ENCODE results near the gene RYR3.

Gene RYR3

DNA sequence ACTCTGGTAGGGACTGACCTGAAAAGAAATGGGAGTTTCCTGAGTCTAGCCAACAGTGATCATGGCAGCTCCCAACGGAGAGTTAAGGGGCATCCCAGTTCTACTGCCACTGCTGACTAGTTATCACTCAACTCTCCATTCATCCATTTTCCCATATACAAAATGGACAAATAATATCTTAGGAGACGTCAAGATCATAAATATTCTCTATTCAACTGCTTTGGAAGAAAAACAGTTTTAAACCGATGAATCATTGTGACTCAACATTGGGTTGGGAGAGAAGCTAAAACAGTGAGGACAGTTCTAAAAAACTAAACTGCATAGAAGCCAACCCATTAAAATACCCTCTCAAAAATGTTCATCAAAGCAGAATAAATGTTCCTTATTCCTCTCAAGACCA is 600.0 kb downstream of the RYR3 start:
- peaks cover 17% of the 10 kb centered on the region for H3K79me2 ChIP-seq (ENCODE audit: low read length)
- H2AFZ ChIP-seq (ENCODE audit: low read length): no peak overlapping the region
- no peak overlapping the region for H3K4me3 ChIP-seq (ENCODE audit: low read length)
- DNase-seq: no peak
- H3K27me3 ChIP-seq (replicated peaks; ENCODE audit: insufficient read depth, low read length): no peaks in the 10 kb centered on the region
- no peaks in the 10 kb centered on the region for H3K36me3 ChIP-seq (replicated peaks; ENCODE audit: insufficient read depth, low read length)
- no peak overlapping the region for H3K27ac ChIP-seq (ENCODE audit: low read length)
- no peaks in the 10 kb centered on the region for H3K9me2 ChIP-seq (replicated peaks; ENCODE audit: insufficient read depth, low read length)
- no peaks in the 10 kb centered on the region for H3K9me3 ChIP-seq (replicated peaks; ENCODE audit: insufficient read depth, low read length)
- no peaks in the 10 kb centered on the region for H4K20me1 ChIP-seq (ENCODE audit: insufficient read depth, low read length)
- H3K4me2 ChIP-seq (ENCODE audit: low read depth, low read length): no peak overlapping the region
- no peak overlapping the region for H3K9ac ChIP-seq (ENCODE audit: low read length)
- H3F3A ChIP-seq (ENCODE audit: insufficient read depth, low read length): peaks cover 8% of the 10 kb centered on the region; the same call in 1 of the 2 replicates
- TF ChIP-seq EZH2 (optimal IDR thresholded peaks at IDR 0.05; ENCODE audit: low read depth, low read length) (no peak), EZH2phosphoT487 (IDR thresholded peaks at IDR 0.05; ENCODE audit: low read length) (no peak)
- TF ChIP-seq, protein P1, sequence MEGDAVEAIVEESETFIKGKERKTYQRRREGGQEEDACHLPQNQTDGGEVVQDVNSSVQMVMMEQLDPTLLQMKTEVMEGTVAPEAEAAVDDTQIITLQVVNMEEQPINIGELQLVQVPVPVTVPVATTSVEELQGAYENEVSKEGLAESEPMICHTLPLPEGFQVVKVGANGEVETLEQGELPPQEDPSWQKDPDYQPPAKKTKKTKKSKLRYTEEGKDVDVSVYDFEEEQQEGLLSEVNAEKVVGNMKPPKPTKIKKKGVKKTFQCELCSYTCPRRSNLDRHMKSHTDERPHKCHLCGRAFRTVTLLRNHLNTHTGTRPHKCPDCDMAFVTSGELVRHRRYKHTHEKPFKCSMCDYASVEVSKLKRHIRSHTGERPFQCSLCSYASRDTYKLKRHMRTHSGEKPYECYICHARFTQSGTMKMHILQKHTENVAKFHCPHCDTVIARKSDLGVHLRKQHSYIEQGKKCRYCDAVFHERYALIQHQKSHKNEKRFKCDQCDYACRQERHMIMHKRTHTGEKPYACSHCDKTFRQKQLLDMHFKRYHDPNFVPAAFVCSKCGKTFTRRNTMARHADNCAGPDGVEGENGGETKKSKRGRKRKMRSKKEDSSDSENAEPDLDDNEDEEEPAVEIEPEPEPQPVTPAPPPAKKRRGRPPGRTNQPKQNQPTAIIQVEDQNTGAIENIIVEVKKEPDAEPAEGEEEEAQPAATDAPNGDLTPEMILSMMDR (IDR thresholded peaks at IDR 0.05; ENCODE audit: low read length): no peak
- H3K4me1 ChIP-seq (ENCODE audit: low read length): peaks cover 21% of the 10 kb centered on the region

DNA sequence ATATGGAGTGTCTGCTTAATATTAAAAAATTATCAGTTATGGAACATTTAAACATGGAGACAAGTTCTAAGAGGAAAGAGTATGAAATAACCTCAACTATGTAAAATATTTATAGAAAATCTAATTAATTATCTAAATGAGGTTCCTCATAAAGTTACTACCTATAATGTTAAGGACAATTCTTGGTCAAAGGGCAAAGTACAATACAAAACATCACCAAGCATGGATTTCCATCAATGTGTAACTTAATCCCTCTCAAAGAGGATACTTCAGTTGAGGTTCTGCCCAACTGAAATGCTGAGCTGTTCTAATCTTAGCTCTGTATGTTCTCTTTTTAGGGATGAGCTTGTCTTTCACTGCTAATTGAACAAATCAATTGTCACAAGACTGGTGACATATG is 601.6 kb downstream of the RYR3 start:
- no peak for TF ChIP-seq EZH2 (optimal IDR thresholded peaks at IDR 0.05; ENCODE audit: low read depth, low read length)
- TF ChIP-seq, protein P1 (IDR thresholded peaks at IDR 0.05; ENCODE audit: low read length): no peak

DNA sequence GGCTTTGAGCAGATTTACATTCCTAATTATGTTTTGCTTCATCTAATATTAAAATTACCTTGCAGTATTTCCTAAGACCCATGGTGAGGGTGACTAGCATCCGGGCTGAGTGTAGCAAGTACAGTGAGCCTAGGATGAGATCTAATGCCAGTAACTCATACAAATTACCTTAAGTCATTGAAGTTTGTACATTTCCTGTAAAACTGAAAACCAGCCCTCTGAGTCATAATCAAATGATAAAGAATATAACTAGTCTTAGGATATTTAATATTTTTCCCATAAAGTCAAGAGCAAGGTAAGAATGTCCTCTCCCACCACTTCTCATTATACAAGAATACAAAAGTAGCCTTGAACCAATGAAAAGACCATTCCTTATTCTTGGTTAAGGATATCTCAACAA is 602.7 kb downstream of the RYR3 start:
- no peak for DNase-seq
- Histone ChIP-seq H3K9ac (ENCODE audit: low read length) (no peak overlapping the region), H2AFZ (ENCODE audit: low read length) (no peak overlapping the region), H3K4me2 (ENCODE audit: low read depth, low read length) (no peak overlapping the region), H3K4me1 (ENCODE audit: low read length) (peaks cover 26% of the 10 kb centered on the region), H3K9me3 (replicated peaks; ENCODE audit: insufficient read depth, low read length) (no peaks in the 10 kb centered on the region), H4K20me1 (ENCODE audit: insufficient read depth, low read length) (no peaks in the 10 kb centered on the region), H3K36me3 (replicated peaks; ENCODE audit: insufficient read depth, low read length) (no peaks in the 10 kb centered on the region), H3K79me2 (ENCODE audit: low read length) (peaks cover 17% of the 10 kb centered on the region), H3K27me3 (replicated peaks; ENCODE audit: insufficient read depth, low read length) (no peaks in the 10 kb centered on the region), H3F3A (ENCODE audit: insufficient read depth, low read length) (peaks cover 14% of the 10 kb centered on the region), H3K9me2 (replicated peaks; ENCODE audit: insufficient read depth, low read length) (no peaks in the 10 kb centered on the region), H3K27ac (ENCODE audit: low read length) (no peak overlapping the region), H3K4me3 (ENCODE audit: low read length) (no peak overlapping the region)
- no peak for TF ChIP-seq EZH2phosphoT487 (IDR thresholded peaks at IDR 0.05; ENCODE audit: low read length)
- TF ChIP-seq, protein P1 (IDR thresholded peaks at IDR 0.05; ENCODE audit: low read length): no peak
- no peak for TF ChIP-seq EZH2 (optimal IDR thresholded peaks at IDR 0.05; ENCODE audit: low read depth, low read length)

More for the DNA sequence above, 601.6 kb downstream of the RYR3 start:
- no peak for DNase-seq
- H3K27ac ChIP-seq (ENCODE audit: low read length): no peak overlapping the region
- peaks cover 14% of the 10 kb centered on the region for H3F3A ChIP-seq (ENCODE audit: insufficient read depth, low read length)
- H3K9ac ChIP-seq (ENCODE audit: low read length): no peak overlapping the region
- H3K4me2 ChIP-seq (ENCODE audit: low read depth, low read length): no peak overlapping the region
- H4K20me1 ChIP-seq (ENCODE audit: insufficient read depth, low read length): no peaks in the 10 kb centered on the region
- peaks cover 26% of the 10 kb centered on the region for H3K4me1 ChIP-seq (ENCODE audit: low read length)
- no peaks in the 10 kb centered on the region for H3K27me3 ChIP-seq (replicated peaks; ENCODE audit: insufficient read depth, low read length)
- no peak overlapping the region for H3K4me3 ChIP-seq (ENCODE audit: low read length)
- no peak overlapping the region for H2AFZ ChIP-seq (ENCODE audit: low read length)
- peaks cover 17% of the 10 kb centered on the region for H3K79me2 ChIP-seq (ENCODE audit: low read length)
- H3K9me2 ChIP-seq (replicated peaks; ENCODE audit: insufficient read depth, low read length): no peaks in the 10 kb centered on the region
- H3K9me3 ChIP-seq (replicated peaks; ENCODE audit: insufficient read depth, low read length): no peaks in the 10 kb centered on the region
- H3K36me3 ChIP-seq (replicated peaks; ENCODE audit: insufficient read depth, low read length): no peaks in the 10 kb centered on the region
